HTERT RPE-1 (cell line): ENCODE data around the gene ST6GALNAC3.

Experiments used
- in situ Hi-C: fragments of 300-500 bp; cut with MboI; formaldehyde crosslinking; loops from 4 replicates; pipeline ENCODE4 v1.14.3; 2020; ENCODE audit warnings: low sequenced_read_pairs

Gene ST6GALNAC3

GRCh38 chr1:76408303-76408702 lies 333.8 kb downstream of the ST6GALNAC3 start:
- in situ Hi-C loops: no loop called here

- in situ Hi-C loops: no loop called here
Observed at GRCh38 chr1:76410499-76410898, 336.0 kb downstream of the ST6GALNAC3 start.

DNA sequence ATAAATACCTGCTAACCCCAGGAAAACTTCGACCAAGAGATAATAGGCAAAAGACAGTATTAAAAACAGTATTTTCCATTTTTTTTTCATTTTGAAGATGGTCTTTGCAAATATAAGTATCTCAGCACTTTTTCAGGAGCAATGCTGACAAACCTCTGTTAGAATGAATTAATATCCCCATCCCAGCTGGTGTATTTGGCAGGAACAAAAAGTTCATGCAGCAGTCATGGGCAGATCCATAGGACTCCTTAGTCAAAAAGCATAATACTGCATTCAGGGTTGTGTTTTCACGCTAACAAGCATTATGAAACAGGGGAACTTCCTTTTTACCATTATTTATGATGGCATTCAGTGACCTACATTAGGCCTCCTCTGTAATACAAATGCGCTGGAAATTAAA lies 344.0 kb downstream of the ST6GALNAC3 start:
- in situ Hi-C loops: no loop called here

- in situ Hi-C loops: no loop called here
Observed at GRCh38 chr1:76419603-76420002, 345.1 kb downstream of the ST6GALNAC3 start.

DNA sequence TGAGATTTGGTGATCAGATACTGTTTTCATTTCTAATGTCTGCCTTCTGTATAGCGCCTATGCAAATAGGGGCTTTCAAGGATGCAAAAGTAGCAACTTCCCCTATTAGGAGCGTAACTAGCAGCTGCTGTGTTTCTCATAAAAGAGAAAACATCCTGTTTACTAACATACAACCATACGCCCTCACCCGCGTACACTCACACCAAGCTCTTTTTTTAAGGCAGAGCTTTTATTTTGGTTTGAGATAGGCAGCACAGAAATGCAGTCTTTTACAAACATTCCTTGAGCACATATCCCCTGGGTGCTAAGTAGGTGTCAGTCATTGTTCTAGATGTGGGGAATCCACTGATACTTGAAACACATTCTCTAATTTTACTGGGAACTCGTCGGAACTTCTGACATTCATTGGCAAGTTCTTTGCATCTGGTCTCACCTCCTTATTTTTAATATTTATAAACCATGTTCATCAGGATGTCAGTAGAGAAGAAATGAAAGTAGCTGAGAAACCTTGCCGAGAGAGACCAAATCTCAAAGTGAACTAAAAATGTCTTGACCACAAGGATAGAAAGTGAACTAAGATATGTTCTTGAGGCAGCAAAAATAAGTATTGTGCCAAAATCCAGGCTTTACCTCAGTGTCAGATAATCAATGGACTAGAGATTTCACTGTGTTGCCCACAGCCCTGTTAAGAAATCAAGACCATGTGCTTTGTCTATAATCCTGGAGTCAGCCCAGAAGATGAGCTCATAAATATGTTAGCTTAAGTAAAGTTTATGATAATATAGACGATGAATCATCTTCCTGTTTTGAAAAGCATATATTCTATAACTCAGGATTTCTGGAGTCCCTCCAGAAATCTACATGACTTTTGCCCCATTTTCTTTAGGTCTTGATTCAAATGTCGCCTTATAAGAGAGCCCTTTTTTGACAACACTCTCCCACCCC lies 350.9 kb downstream of the ST6GALNAC3 start:
- in situ Hi-C loops: no loop called here

- in situ Hi-C loops: no loop called here
Observed at GRCh38 chr1:76426606-76427005, 352.1 kb downstream of the ST6GALNAC3 start.

- in situ Hi-C loops: no loop called here
Observed at GRCh38 chr1:76428028-76428427, 353.5 kb downstream of the ST6GALNAC3 start.

- in situ Hi-C loops: no loop called here
Observed at GRCh38 chr1:76430531-76430930, 356.0 kb downstream of the ST6GALNAC3 start.

- in situ Hi-C loops: no loop called here
Observed at GRCh38 chr1:76433526-76433925, 359.0 kb downstream of the ST6GALNAC3 start.

DNA sequence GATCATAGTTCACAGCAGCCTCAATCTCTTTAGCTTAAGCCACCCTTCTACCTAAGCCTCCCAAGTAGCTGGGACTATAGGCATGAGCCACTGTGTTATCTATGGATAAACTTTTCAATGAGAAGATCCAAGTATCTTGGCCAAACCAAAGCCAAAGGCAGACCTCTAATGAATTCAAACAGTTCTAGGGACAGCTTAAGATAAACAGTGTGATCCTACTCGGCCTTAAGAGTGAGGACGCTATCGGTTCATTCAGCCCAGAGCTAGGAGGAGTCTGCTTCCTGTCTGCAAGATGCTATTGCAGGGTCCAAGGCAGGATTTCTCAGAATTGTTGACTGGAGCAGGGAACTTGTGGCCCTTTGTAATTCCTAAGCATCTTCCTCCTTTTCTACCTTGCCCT lies 368.7 kb downstream of the ST6GALNAC3 start:
- in situ Hi-C loops: no loop called here

DNA sequence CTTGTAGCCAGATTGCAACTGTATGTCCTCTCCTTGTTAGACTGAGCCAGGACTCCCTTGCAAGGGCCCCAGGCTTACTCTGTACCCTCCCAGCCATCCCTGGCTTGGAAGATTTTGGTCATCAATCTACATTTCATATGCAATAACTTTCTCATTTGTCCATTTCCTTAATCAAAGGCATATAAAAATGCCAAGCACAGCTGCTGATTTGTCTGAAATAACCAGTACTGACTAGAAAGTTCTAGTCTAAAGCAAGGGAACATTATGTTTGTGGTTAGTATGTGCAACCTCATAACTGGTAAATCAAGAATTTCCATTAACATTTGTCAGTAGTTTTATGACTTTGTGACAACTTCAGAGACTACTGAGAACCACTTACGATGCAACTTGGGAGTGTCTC lies 370.2 kb downstream of the ST6GALNAC3 start:
- in situ Hi-C loops: no loop called here

DNA sequence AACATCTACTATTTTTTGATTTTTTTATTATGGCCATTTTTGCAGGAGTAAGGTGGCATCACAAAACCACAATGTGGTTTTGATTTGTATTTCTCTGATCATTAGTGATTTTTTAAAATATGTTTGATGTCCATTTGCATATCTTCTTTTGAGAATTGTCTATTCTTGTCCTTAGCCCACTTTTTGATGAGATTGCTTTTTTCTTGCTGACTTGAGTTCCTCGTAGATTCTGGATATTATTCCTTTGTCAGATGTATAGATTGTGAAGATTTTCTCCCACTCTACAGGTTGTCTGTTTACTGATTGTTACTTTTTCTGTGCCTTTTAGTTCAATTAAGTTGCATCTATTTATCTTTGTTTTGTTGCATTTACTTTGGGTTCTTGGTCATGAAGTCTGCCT lies 375.7 kb downstream of the ST6GALNAC3 start:
- in situ Hi-C loops: no loop called here

DNA sequence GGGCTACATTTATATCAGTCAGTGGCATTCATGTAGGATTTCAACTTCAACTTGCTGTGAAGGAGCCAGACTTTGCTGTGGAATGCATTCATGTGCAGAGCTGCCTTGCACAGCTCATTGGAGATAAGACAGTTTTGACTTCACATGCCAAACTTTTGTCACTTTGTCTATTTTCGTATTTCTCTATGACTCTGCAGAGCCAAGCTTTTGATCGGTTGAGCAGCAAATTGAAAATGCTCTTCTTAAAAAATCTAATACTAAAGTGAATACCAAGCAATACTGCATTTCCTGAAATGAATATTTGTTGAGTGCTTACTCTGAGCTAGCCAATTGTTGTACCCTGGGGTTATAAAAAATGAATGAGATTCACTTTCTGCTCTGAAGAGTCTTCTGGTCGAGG lies 388.7 kb downstream of the ST6GALNAC3 start:
- in situ Hi-C loops: no loop called here

- in situ Hi-C loops: no loop called here
Observed at GRCh38 chr1:76463849-76464248, 389.3 kb downstream of the ST6GALNAC3 start.

- in situ Hi-C loops: no loop called here
Observed at GRCh38 chr1:76465030-76465429, 390.5 kb downstream of the ST6GALNAC3 start.

GRCh38 chr1:76470166-76470565 lies 395.6 kb downstream of the ST6GALNAC3 start:
- in situ Hi-C loops: no loop called here

GRCh38 chr1:76471536-76471935 lies 397.0 kb downstream of the ST6GALNAC3 start:
- in situ Hi-C loops: no loop called here

GRCh38 chr1:76473591-76473990 lies 399.0 kb downstream of the ST6GALNAC3 start:
- in situ Hi-C loops: no loop called here

- in situ Hi-C loops: no loop called here
Observed at GRCh38 chr1:76474922-76475321, 400.4 kb downstream of the ST6GALNAC3 start.

DNA sequence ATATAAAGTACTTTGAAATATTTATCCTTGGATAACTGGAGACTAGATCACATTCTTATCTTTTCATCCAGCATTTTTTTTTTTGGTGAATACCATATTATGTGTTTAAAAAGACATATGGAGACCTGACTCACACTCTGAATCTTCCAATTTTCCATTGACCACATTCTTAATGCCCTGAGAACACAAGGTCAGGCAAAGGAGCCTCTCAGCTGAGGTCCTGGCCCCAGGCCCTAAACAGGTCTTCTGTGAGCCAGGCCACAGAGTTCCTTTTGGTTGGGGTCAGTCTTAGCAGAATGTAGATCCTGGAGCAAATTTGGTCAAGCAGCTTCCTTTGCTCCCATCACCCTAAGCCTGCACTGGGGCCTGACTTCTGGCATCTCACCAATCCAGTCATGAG lies 402.6 kb downstream of the ST6GALNAC3 start:
- in situ Hi-C loops: no loop called here

DNA sequence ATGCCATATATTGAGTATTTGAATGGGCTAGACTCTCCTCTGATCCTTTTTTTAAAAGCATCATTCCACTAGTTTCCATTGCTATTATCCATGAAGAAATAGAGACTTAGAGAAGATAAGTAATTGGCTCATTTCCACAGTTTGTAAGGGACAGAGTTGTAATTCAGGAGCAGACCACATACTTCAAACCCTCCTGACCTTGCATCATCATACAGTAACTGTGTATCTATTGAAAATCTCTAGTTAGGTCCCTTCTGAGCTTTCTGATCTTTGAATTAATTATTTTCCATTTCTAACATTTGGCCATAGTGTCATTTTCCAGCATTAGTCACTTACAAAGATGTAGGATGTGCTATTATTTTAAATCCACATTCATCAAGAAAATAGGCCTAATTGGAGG lies 406.3 kb downstream of the ST6GALNAC3 start:
- in situ Hi-C loops: no loop called here

- in situ Hi-C loops: no loop called here
Observed at GRCh38 chr1:76481672-76482071, 407.1 kb downstream of the ST6GALNAC3 start.

DNA sequence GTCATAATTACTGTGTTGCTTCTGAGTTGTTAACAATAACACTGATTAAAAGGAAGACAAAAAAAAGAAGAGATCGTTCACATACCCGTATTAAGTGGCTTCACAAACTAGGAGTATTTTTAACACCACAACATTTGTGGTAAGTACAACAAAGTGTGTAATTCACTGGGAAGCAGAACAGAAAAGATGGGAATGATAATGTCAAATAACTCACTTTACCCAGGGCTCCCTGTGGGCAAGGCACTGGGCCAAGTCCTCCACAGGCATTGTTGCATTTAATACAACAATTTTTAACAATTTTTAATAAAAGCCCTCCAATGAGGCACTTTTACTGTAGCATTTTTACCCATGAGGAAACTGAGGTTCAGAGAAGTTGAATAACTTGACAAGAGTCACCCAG lies 407.7 kb downstream of the ST6GALNAC3 start:
- in situ Hi-C loops: no loop called here
